Thyroid gland (tissue), 4 donors: ENCODE results near the gene MYO18B.

ENCODE experiments used
- POLR2A ChIP-seq, 2 donors: fragments of 450-650 bp; IDR thresholded peaks; one replicate each; pipeline ENCODE4 v1.6.1; 2017; ENCODE audit warnings: antibody characterized with exemption in 2 of 2, mild to moderate bottlenecking in 2 of 2, moderate library complexity in 1 of 2
- TF ChIP-seq, protein P1 (sequence below), 6 experiments: fragments of 200-600 bp in 3 of 6; fragments of 450-650 bp in 3 of 6; sonication (generic) in 3 of 6; IDR thresholded peaks; one replicate each; pipeline ENCODE4 v1.5.1; 2016 to 2019; ENCODE audit warnings: antibody characterized with exemption in 6 of 6, mild to moderate bottlenecking in 2 of 6, inconsistent platforms in 1 of 6, moderate library complexity in 1 of 6

DNA sequence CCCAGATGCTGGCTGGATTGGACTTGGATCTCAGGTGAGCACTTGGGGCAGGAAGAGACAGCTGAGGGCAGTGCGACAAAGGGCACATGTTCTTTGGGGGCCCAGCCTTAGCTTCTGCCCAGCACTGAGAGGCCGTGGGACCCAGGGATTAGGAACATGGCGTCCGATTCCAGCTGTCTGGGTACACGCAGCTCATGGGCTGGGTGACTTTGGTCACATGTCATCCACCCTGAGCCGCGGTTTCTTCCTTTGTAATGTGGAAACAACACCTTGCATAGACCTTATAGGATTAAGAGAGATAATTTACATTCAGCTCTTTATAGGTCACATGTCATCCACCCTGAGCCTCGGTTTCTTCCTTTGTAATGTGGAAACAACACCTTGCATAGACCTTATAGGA is 39.8 kb downstream of the MYO18B start:
- TF ChIP-seq, protein P1, sequence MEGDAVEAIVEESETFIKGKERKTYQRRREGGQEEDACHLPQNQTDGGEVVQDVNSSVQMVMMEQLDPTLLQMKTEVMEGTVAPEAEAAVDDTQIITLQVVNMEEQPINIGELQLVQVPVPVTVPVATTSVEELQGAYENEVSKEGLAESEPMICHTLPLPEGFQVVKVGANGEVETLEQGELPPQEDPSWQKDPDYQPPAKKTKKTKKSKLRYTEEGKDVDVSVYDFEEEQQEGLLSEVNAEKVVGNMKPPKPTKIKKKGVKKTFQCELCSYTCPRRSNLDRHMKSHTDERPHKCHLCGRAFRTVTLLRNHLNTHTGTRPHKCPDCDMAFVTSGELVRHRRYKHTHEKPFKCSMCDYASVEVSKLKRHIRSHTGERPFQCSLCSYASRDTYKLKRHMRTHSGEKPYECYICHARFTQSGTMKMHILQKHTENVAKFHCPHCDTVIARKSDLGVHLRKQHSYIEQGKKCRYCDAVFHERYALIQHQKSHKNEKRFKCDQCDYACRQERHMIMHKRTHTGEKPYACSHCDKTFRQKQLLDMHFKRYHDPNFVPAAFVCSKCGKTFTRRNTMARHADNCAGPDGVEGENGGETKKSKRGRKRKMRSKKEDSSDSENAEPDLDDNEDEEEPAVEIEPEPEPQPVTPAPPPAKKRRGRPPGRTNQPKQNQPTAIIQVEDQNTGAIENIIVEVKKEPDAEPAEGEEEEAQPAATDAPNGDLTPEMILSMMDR (IDR thresholded peaks at IDR 0.05) = no peak
- no peak for TF ChIP-seq POLR2A (IDR thresholded peaks at IDR 0.05)
